Thymus (tissue), 11 donors: ENCODE results near the gene CDHR2. TPM values are rescaled to one million over a fixed set of nuclear protein-coding genes. Genes with fewer than 3 reads are reported as not detected.
A peak's percentile ranks its signal among the peaks of the same experiment; 100 is the strongest.
"Not testable (repeated sequence)": the region's sequence is repeated elsewhere in the genome, so short reads cannot be mapped to it uniquely, and the experiment has no call there.

Experiments used
- DNase-seq, 9 donors: peaks; one replicate each; pipeline ENCODE4 v3.0.0-alpha.2; 2013; ENCODE audit warnings: low spot score in 9 of 9, low read depth in 6 of 9, missing footprints in 1 of 9
- H3K27ac ChIP-seq, 2 donors: one replicate each; pipeline ENCODE4 v1.5.1; 2013; ENCODE audit warnings: control low read depth in 1 of 2, low read depth in 1 of 2, low read length in 1 of 2, mild to moderate bottlenecking in 1 of 2, moderate library complexity in 1 of 2
- H3K27me3 ChIP-seq, 2 donors: one replicate each; pipeline ENCODE4 v1.5.1; 2013; ENCODE audit warnings: low read length in 1 of 2; ENCODE audit not compliant: control insufficient read depth in 2 of 2, insufficient read depth in 1 of 2
- H3K36me3 ChIP-seq, 2 donors: one replicate each; pipeline ENCODE4 v1.5.1; 2013; ENCODE audit warnings: low read length in 1 of 2, mild to moderate bottlenecking in 1 of 2, moderate library complexity in 1 of 2; ENCODE audit not compliant: control insufficient read depth in 2 of 2, insufficient read depth in 2 of 2
- H3K4me1 ChIP-seq, 2 donors: one replicate each; pipeline ENCODE4 v1.5.1; 2013; ENCODE audit warnings: low read length in 2 of 2; ENCODE audit not compliant: control insufficient read depth in 2 of 2, insufficient read depth in 2 of 2
- H3K4me3 ChIP-seq, 2 donors: one replicate each; pipeline ENCODE4 v1.5.1; 2013; ENCODE audit warnings: low read length in 2 of 2, control low read depth in 1 of 2, mild to moderate bottlenecking in 1 of 2
- H3K9me3 ChIP-seq, 2 donors: one replicate each; pipeline ENCODE4 v1.5.1; 2013; ENCODE audit warnings: low read length in 1 of 2, mild to moderate bottlenecking in 1 of 2; ENCODE audit not compliant: control insufficient read depth in 2 of 2, insufficient read depth in 1 of 2
- WGBS: extraction: QIAGEN DNeasy Blood & Tissue Kit; methylation state at CpG from one replicate; pipeline ENCODE4 v1.1.7; 2013; 5-methylcytosine and 5-hydroxymethylcytosine counted together
- polyA plus RNA-seq: library from polyadenylated mRNA; stranded (reverse); fragments of 200-250 nt; gene quantifications from one replicate; pipeline ENCODE4 v1.2.3, GENCODE V29; 2013
- total RNA-seq: library from RNA; stranded (reverse); fragments of 120-200 nt; gene quantifications from one replicate; pipeline ENCODE4 v1.2.4, GENCODE V29; 2013
- donor health status: healthy.

Gene CDHR2
- total and polyA plus RNA-seq, 2 donors = 0.07 to 0.33 TPM

- Histone ChIP-seq H3K4me3 (peak overlapping the region; percentile 67 to 70), H3K4me1 (peaks cover 32 to 56% of the 10 kb centered on the region in 2 donors), H3K27me3 (no peaks in the 10 kb centered on the region), H3K36me3 (no peaks in the 10 kb centered on the region), H3K27ac (peak overlapping the region; percentile 94 to 98), H3K9me3 (no peaks in the 10 kb centered on the region)
- DNase-seq = peak in 4 of 9 donors; percentile 32 to 59 (median 50)
- 1% methylated on average over 110 of the region's 110 CpGs for WGBS
These were observed 6.3 kb upstream of the CDHR2 start for GRCh38 chr5:176542596-176543427.

- WGBS = under 1% methylated on average over 63 of the region's 63 CpGs
- Histone ChIP-seq H3K9me3 (no peaks in the 10 kb centered on the region), H3K4me3 (peak overlapping the region; percentile 68 to 70), H3K4me1 (peaks cover 26 to 49% of the 10 kb centered on the region in 2 donors), H3K27ac (peak overlapping the region; percentile 81 to 94), H3K27me3 (no peaks in the 10 kb centered on the region), H3K36me3 (no peaks in the 10 kb centered on the region)
- DNase-seq = peak in 7 of 9 donors; percentile 43 to 88 (median 67)
These were observed 5.5 kb upstream of the CDHR2 start for GRCh38 chr5:176543428-176544182.

GRCh38 chr5:176545388-176545736, 3.8 kb upstream of the CDHR2 start:
- no peak for DNase-seq
- Histone ChIP-seq H3K27ac (no peak overlapping the region), H3K4me3 (no peak overlapping the region), H3K9me3 (no peaks in the 10 kb centered on the region), H3K36me3 (no peaks in the 10 kb centered on the region), H3K4me1 (peaks cover 26 to 36% of the 10 kb centered on the region in 2 donors), H3K27me3 (no peaks in the 10 kb centered on the region)
- WGBS = 97% methylated on average over 6 of the region's 6 CpGs

GRCh38 chr5:176545737-176546509, 3.2 kb upstream of the CDHR2 start:
- Histone ChIP-seq H3K36me3 (no peaks in the 10 kb centered on the region), H3K9me3 (no peaks in the 10 kb centered on the region), H3K4me3 (no peak overlapping the region), H3K4me1 (peaks cover 24 to 31% of the 10 kb centered on the region in 2 donors), H3K27ac (no peak overlapping the region), H3K27me3 (peaks cover 0 to 4% of the 10 kb centered on the region in 2 donors)
- WGBS = 91% methylated on average over 13 of the region's 13 CpGs
- DNase-seq = no peak

- Histone ChIP-seq H3K9me3 (no peaks in the 10 kb centered on the region), H3K4me1 (peaks cover 9 to 13% of the 10 kb centered on the region in 2 donors), H3K27ac (no peak overlapping the region), H3K4me3 (no peak overlapping the region), H3K36me3 (no peaks in the 10 kb centered on the region), H3K27me3 (peaks cover 0 to 12% of the 10 kb centered on the region in 2 donors)
- WGBS = 95% methylated on average over 8 of the region's 8 CpGs
- no peak for DNase-seq
These were observed 1.3 kb upstream of the CDHR2 start for GRCh38 chr5:176547802-176548201.

- Histone ChIP-seq H3K4me1 (peaks cover 0 to 9% of the 10 kb centered on the region in 2 donors), H3K27ac (no peak overlapping the region), H3K27me3 (peaks cover 0 to 27% of the 10 kb centered on the region in 2 donors), H3K9me3 (no peaks in the 10 kb centered on the region), H3K36me3 (no peaks in the 10 kb centered on the region), H3K4me3 (no peak overlapping the region)
- DNase-seq = no peak
- WGBS = 94% methylated on average over 7 of the region's 7 CpGs
These were observed 729 bp downstream of the CDHR2 start for GRCh38 chr5:176549871-176550270.

GRCh38 chr5:176550275-176550831, 1.2 kb downstream of the CDHR2 start:
- WGBS = 44% methylated on average over 16 of the region's 16 CpGs
- Histone ChIP-seq H3K36me3 (no peaks in the 10 kb centered on the region), H3K4me3 (no peak overlapping the region), H3K4me1 (peaks cover 0 to 8% of the 10 kb centered on the region in 2 donors), H3K9me3 (no peaks in the 10 kb centered on the region), H3K27ac (no peak overlapping the region), H3K27me3 (peaks cover 0 to 27% of the 10 kb centered on the region in 2 donors)
- DNase-seq = no peak

- not testable (repeated sequence) for H3K4me3 ChIP-seq, H3K27ac ChIP-seq, H3K9me3 ChIP-seq, DNase-seq, H3K36me3 ChIP-seq, H3K4me1 ChIP-seq
- 88% methylated on average over 11 of the region's 11 CpGs for WGBS
- H3K27me3 ChIP-seq = peaks cover 0 to 27% of the 10 kb centered on the region in 2 donors
These were observed 1.8 kb downstream of the CDHR2 start for GRCh38 chr5:176550937-176551336.
